RWPE2 (cell line): Measurements from ENCODE around the gene CPEB1.

Experiments
- ATAC-seq: fragments of 200-7000 bp; cut with Tn5 transposase; 3 replicates; pipeline ENCODE4 v1.9.1; 2021; ENCODE audit warnings: low read depth
- DNase-seq: peaks from one replicate; pipeline ENCODE4 v3.0.0-alpha.2; 2020; ENCODE audit warnings: low spot score
- H3K27ac ChIP-seq: fragments of 450-650 bp; 2 replicates; pipeline ENCODE4 v1.5.1; 2017; ENCODE audit warnings: mild to moderate bottlenecking; ENCODE audit not compliant: poor library complexity, severe bottlenecking
- H3K27me3 ChIP-seq: fragments of 250-450 bp; sonication (Bioruptor Pico); 2 replicates; pipeline ENCODE4 v1.5.1; 2021; ENCODE audit warnings: mild to moderate bottlenecking, moderate library complexity; ENCODE audit not compliant: insufficient read depth, poor library complexity, severe bottlenecking
- H3K36me3 ChIP-seq: fragments of 250-450 bp; sonication (Bioruptor Pico); 2 replicates; pipeline ENCODE4 v1.5.1; 2020; ENCODE audit warnings: low read depth, mild to moderate bottlenecking, moderate library complexity
- H3K4me1 ChIP-seq: fragments of 250-450 bp; sonication (Bioruptor Pico); 2 replicates; pipeline ENCODE4 v1.5.1; 2021; ENCODE audit warnings: mild to moderate bottlenecking, moderate library complexity; ENCODE audit not compliant: insufficient read depth, poor library complexity, severe bottlenecking
- H3K4me3 ChIP-seq: fragments of 250-450 bp; sonication (Bioruptor Pico); 2 replicates; pipeline ENCODE4 v1.5.1; 2021; ENCODE audit warnings: mild to moderate bottlenecking, moderate library complexity; ENCODE audit not compliant: severe bottlenecking
- H3K9me3 ChIP-seq: fragments of 250-450 bp; sonication (Bioruptor Pico); 2 replicates; pipeline ENCODE4 v1.5.1; 2021; ENCODE audit warnings: mild to moderate bottlenecking, moderate library complexity; ENCODE audit not compliant: severe bottlenecking
- TF ChIP-seq, protein P1 (sequence below): fragments of 450-650 bp; IDR thresholded peaks from one replicate; pipeline ENCODE4 v1.5.1; 2017; ENCODE audit warnings: mild to moderate bottlenecking, moderate library complexity; ENCODE audit not compliant: poor library complexity, severe bottlenecking

The CPEB1 gene

GRCh38 chr15:82587805-82588204 lies 59.4 kb downstream of the CPEB1 start:
- TF ChIP-seq, protein P1, sequence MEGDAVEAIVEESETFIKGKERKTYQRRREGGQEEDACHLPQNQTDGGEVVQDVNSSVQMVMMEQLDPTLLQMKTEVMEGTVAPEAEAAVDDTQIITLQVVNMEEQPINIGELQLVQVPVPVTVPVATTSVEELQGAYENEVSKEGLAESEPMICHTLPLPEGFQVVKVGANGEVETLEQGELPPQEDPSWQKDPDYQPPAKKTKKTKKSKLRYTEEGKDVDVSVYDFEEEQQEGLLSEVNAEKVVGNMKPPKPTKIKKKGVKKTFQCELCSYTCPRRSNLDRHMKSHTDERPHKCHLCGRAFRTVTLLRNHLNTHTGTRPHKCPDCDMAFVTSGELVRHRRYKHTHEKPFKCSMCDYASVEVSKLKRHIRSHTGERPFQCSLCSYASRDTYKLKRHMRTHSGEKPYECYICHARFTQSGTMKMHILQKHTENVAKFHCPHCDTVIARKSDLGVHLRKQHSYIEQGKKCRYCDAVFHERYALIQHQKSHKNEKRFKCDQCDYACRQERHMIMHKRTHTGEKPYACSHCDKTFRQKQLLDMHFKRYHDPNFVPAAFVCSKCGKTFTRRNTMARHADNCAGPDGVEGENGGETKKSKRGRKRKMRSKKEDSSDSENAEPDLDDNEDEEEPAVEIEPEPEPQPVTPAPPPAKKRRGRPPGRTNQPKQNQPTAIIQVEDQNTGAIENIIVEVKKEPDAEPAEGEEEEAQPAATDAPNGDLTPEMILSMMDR, result no peak
- no peak for ATAC-seq
- DNase-seq, result peak; percentile 29
- no peaks in the 10 kb centered on the region for H3K36me3 ChIP-seq
- peaks cover 9% of the 10 kb centered on the region for H3K27me3 ChIP-seq
- no peak overlapping the region for H3K27ac ChIP-seq
- H3K4me3 ChIP-seq, result no peak overlapping the region
- no peaks in the 10 kb centered on the region for H3K4me1 ChIP-seq
- H3K9me3 ChIP-seq, result no peaks in the 10 kb centered on the region

- Histone ChIP-seq H3K27ac (no peak overlapping the region), H3K4me1 (no peaks in the 10 kb centered on the region), H3K36me3 (no peaks in the 10 kb centered on the region), H3K4me3 (no peak overlapping the region), H3K9me3 (no peaks in the 10 kb centered on the region), H3K27me3 (peaks cover 10% of the 10 kb centered on the region)
- TF ChIP-seq, protein P1, result peak; percentile 47
- ATAC-seq (peak; percentile 65; the same call in 2 of the 3 replicates), DNase-seq (no peak)
Observed at GRCh38 chr15:82585072-82585471, 62.1 kb downstream of the CPEB1 start.

DNA sequence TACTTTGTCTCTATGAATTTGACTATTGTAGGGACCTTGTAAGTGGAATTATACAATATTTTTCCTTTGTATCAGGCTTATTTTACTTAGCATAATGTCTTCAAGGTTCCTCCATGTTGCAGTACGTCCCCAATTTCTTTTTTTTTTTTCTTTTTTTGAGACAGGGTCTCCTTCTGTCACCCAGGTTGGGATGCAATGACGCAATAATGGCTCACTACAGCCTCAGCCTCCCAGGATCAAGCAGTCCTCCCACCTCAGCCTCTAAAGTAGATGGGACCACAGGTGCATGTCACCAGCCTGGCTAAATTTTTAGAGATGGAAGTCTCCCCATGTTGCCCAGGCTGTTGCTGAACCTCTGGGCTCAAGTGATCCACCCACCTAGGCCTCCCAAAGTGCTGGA lies 66.5 kb downstream of the CPEB1 start:
- H3K36me3 ChIP-seq, result no peaks in the 10 kb centered on the region
- no peak overlapping the region for H3K4me3 ChIP-seq
- H3K4me1 ChIP-seq, result no peaks in the 10 kb centered on the region
- ATAC-seq (no peak), DNase-seq (no peak)
- no peak overlapping the region for H3K27ac ChIP-seq
- H3K9me3 ChIP-seq, result no peaks in the 10 kb centered on the region
- peaks cover 5% of the 10 kb centered on the region for H3K27me3 ChIP-seq
- TF ChIP-seq, protein P1, result no peak

DNA sequence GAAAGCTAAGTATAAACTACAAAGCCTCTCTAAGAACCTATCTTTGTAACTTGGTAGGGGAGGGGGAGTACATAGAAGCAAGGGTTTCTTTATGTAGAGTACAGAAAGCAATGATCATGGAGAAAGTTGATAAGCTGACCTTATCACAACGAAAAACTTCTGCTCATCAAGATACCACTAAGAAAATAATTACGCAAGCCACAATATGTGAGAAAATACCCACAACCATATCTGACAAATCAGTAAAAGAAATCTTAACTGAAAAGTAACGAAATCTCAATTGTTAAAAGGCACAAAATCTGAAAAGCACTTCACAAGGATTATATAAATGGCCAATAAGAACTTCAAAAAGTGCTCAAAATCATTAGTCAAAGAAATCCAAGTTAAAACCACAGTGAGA lies 71.8 kb downstream of the CPEB1 start:
- no peak for ATAC-seq
- Histone ChIP-seq H3K9me3 (no peaks in the 10 kb centered on the region), H3K4me3 (no peak overlapping the region), H3K4me1 (no peaks in the 10 kb centered on the region), H3K27me3 (peaks cover 7% of the 10 kb centered on the region), H3K36me3 (no peaks in the 10 kb centered on the region), H3K27ac (no peak overlapping the region)
- TF ChIP-seq, protein P1, result no peak
- no peak for DNase-seq

GRCh38 chr15:82572986-82573385 lies 74.2 kb downstream of the CPEB1 start:
- DNase-seq, result no peak
- Histone ChIP-seq H3K4me3 (no peak overlapping the region), H3K27me3 (peaks cover 7% of the 10 kb centered on the region), H3K4me1 (no peaks in the 10 kb centered on the region), H3K27ac (no peak overlapping the region), H3K36me3 (no peaks in the 10 kb centered on the region), H3K9me3 (no peaks in the 10 kb centered on the region)
- ATAC-seq, result no peak
- TF ChIP-seq, protein P1, result no peak
